Astrocyte of the spinal cord (primary cell): Measurements from ENCODE around the gene WDPCP.
"Not testable (repeated sequence)": the region's sequence is repeated elsewhere in the genome, so short reads cannot be mapped to it uniquely, and the experiment has no call there.

Source experiments
- DNase-seq: peaks from one replicate; pipeline ENCODE4 v3.0.0; 2011; ENCODE audit warnings: low read depth, low spot score
- H3K4me3 ChIP-seq: 2 replicates; pipeline ENCODE4 v1.5.1; 2011; ENCODE audit warnings: low read depth, mild to moderate bottlenecking, low read length, moderate library complexity
- CTCF ChIP-seq: IDR thresholded peaks from 2 replicates; pipeline ENCODE4 v1.5.1; 2012; ENCODE audit warnings: low read depth, mild to moderate bottlenecking, low read length, inconsistent platforms
- in situ Hi-C: cut with HindIII; loops from 2 replicates; pipeline ENCODE4 v1.10.0; 2017; ENCODE audit warnings: low sequenced_read_pairs

Gene WDPCP

GRCh38 chr2:63334910-63335309 is 253.4 kb downstream of the WDPCP start:
- in situ Hi-C loops = no loop called here
- TF ChIP-seq CTCF = no peak
- no peak for DNase-seq
- no peak overlapping the region for H3K4me3 ChIP-seq

- no peak overlapping the region for H3K4me3 ChIP-seq
- in situ Hi-C loops = no loop called here
- DNase-seq = no peak
- no peak for TF ChIP-seq CTCF
These were observed 261.8 kb downstream of the WDPCP start for GRCh38 chr2:63326473-63326872.

- DNase-seq, in situ Hi-C loops, H3K4me3 ChIP-seq: not testable (repeated sequence)
These were observed 264.6 kb downstream of the WDPCP start for GRCh38 chr2:63323662-63324061.

- in situ Hi-C loops, DNase-seq, H3K4me3 ChIP-seq: not testable (repeated sequence)
These were observed 266.3 kb downstream of the WDPCP start for GRCh38 chr2:63321973-63322372.

GRCh38 chr2:63320669-63321068 is 267.6 kb downstream of the WDPCP start:
- no peak for TF ChIP-seq CTCF
- no peak for DNase-seq
- in situ Hi-C loops = no loop called here
- no peak overlapping the region for H3K4me3 ChIP-seq

GRCh38 chr2:63310614-63311013 is 277.7 kb downstream of the WDPCP start:
- no peak overlapping the region for H3K4me3 ChIP-seq
- no peak for DNase-seq
- no peak for TF ChIP-seq CTCF
- in situ Hi-C loops = no loop called here

- in situ Hi-C loops = no loop called here
- DNase-seq = peak; percentile 1
- no peak overlapping the region for H3K4me3 ChIP-seq
- TF ChIP-seq CTCF = no peak
These were observed 286.8 kb downstream of the WDPCP start for GRCh38 chr2:63301481-63301880.

- in situ Hi-C loops = no loop called here
- no peak overlapping the region for H3K4me3 ChIP-seq
- no peak for DNase-seq
- TF ChIP-seq CTCF = peak; percentile 1
These were observed 287.4 kb downstream of the WDPCP start for GRCh38 chr2:63300835-63301234.
